ENCODE measurements around the gene FYN. TPM values are rescaled to one million over a fixed set of nuclear protein-coding genes. Genes with fewer than 3 reads are reported as not detected.

Gene FYN
- total RNA-seq, 1 experiment from 2014 or later = 34.3 TPM

- Histone ChIP-seq H3K27ac (ENCODE audit: low read depth, low read length, poor library complexity, severe bottlenecking) (no peak overlapping the region), H3K36me3 (ENCODE audit: insufficient read depth, low read length, poor library complexity, severe bottlenecking) (no peaks in the 10 kb centered on the region), H3K27me3 (replicated peaks; ENCODE audit: insufficient read depth, low read depth, low read length, poor library complexity) (no peaks in the 10 kb centered on the region), H3K4me3 (ENCODE audit: low read depth, low read length, poor library complexity, severe bottlenecking) (no peak overlapping the region), H3K9me3 (ENCODE audit: low read depth, low read length, poor library complexity, severe bottlenecking) (no peaks in the 10 kb centered on the region), H3K4me1 (ENCODE audit: insufficient read depth, low read length, poor library complexity, severe bottlenecking) (no peaks in the 10 kb centered on the region)
- POLR2A ChIA-PET (ENCODE audit: low non-redundant PET) = no interaction called here
- TF ChIP-seq EZH2 (IDR thresholded peaks at IDR 0.05; ENCODE audit: borderline replicate concordance, low read depth, low read length, poor library complexity, severe bottlenecking) = no peak
- TF ChIP-seq, protein P1, sequence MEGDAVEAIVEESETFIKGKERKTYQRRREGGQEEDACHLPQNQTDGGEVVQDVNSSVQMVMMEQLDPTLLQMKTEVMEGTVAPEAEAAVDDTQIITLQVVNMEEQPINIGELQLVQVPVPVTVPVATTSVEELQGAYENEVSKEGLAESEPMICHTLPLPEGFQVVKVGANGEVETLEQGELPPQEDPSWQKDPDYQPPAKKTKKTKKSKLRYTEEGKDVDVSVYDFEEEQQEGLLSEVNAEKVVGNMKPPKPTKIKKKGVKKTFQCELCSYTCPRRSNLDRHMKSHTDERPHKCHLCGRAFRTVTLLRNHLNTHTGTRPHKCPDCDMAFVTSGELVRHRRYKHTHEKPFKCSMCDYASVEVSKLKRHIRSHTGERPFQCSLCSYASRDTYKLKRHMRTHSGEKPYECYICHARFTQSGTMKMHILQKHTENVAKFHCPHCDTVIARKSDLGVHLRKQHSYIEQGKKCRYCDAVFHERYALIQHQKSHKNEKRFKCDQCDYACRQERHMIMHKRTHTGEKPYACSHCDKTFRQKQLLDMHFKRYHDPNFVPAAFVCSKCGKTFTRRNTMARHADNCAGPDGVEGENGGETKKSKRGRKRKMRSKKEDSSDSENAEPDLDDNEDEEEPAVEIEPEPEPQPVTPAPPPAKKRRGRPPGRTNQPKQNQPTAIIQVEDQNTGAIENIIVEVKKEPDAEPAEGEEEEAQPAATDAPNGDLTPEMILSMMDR (conservative IDR thresholded peaks at IDR 0.05; ENCODE audit: low read depth, low read length) = no peak
- intact Hi-C loops (cut with micrococcal nuclease; ENCODE audit: unreplicated experiment) = no loop called here
- DNase-seq (ENCODE audit: low spot score) = no peak
- BruUV-seq (replicated peaks) = no TSS peak
- CTCF ChIA-PET = no interaction called here
These were observed 72.9 kb downstream of the FYN start for GRCh38 chr6:111800259-111800765.

- no peaks in the 10 kb centered on the region for H3K27me3 ChIP-seq (replicated peaks; ENCODE audit: insufficient read depth, low read depth, low read length, poor library complexity)
- H3K9me3 ChIP-seq (ENCODE audit: low read depth, low read length, poor library complexity, severe bottlenecking) = no peaks in the 10 kb centered on the region
- H3K27ac ChIP-seq (ENCODE audit: low read depth, low read length, poor library complexity, severe bottlenecking) = no peak overlapping the region
- TF ChIP-seq, protein P1 (conservative IDR thresholded peaks at IDR 0.05; ENCODE audit: low read depth, low read length) = no peak
- TF ChIP-seq EZH2 (IDR thresholded peaks at IDR 0.05; ENCODE audit: borderline replicate concordance, low read depth, low read length, poor library complexity, severe bottlenecking) = no peak
- no peaks in the 10 kb centered on the region for H3K36me3 ChIP-seq (ENCODE audit: insufficient read depth, low read length, poor library complexity, severe bottlenecking)
- POLR2A ChIA-PET (ENCODE audit: low non-redundant PET) = no interaction called here
- CTCF ChIA-PET = no interaction called here
- no TSS peak for BruUV-seq (replicated peaks)
- no peak overlapping the region for H3K4me3 ChIP-seq (ENCODE audit: low read depth, low read length, poor library complexity, severe bottlenecking)
- no peaks in the 10 kb centered on the region for H3K4me1 ChIP-seq (ENCODE audit: insufficient read depth, low read length, poor library complexity, severe bottlenecking)
- no peak for DNase-seq (ENCODE audit: low spot score)
- intact Hi-C loops (cut with micrococcal nuclease; ENCODE audit: unreplicated experiment) = no loop called here
These were observed 73.5 kb downstream of the FYN start for GRCh38 chr6:111799576-111800258.

DNA sequence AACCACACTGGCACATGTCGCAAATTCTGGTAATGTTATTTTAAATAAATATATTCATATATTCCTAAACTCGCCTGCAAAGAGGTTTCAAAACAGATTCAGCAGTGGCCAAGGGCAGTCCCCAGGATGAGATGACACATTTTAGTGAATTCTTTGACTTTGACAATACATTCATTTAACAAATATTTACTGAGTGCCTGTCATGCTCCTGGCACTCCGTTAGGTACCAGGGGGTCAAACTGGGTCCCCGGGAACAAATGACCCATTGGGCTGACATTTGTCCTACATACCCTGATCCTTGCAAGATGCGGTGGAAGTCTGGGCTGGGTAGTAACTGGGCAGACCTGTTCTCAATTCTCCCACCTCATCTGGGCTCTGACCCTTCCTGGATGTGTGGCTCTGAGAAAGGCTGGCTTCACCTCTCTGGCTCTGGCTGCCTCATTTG is 74.9 kb downstream of the FYN start:
- intact Hi-C loops (cut with micrococcal nuclease; ENCODE audit: unreplicated experiment) = no loop called here
- no peak for DNase-seq (ENCODE audit: low spot score)
- Histone ChIP-seq H3K27ac (ENCODE audit: low read depth, low read length, poor library complexity, severe bottlenecking) (no peak overlapping the region), H3K4me3 (ENCODE audit: low read depth, low read length, poor library complexity, severe bottlenecking) (no peak overlapping the region), H3K36me3 (ENCODE audit: insufficient read depth, low read length, poor library complexity, severe bottlenecking) (no peaks in the 10 kb centered on the region), H3K9me3 (ENCODE audit: low read depth, low read length, poor library complexity, severe bottlenecking) (no peaks in the 10 kb centered on the region), H3K27me3 (replicated peaks; ENCODE audit: insufficient read depth, low read depth, low read length, poor library complexity) (no peaks in the 10 kb centered on the region), H3K4me1 (ENCODE audit: insufficient read depth, low read length, poor library complexity, severe bottlenecking) (no peaks in the 10 kb centered on the region)
- no TSS peak for BruUV-seq (replicated peaks)
- CTCF ChIA-PET = no interaction called here
- POLR2A ChIA-PET (ENCODE audit: low non-redundant PET) = no interaction called here
- TF ChIP-seq EZH2 (IDR thresholded peaks at IDR 0.05; ENCODE audit: borderline replicate concordance, low read depth, low read length, poor library complexity, severe bottlenecking) = no peak
- TF ChIP-seq, protein P1 (conservative IDR thresholded peaks at IDR 0.05; ENCODE audit: low read depth, low read length) = no peak
